ENCODE data around the gene SPRR1B.
"Not testable (repeated sequence)": the region's sequence is repeated elsewhere in the genome, so short reads cannot be mapped to it uniquely, and the experiment has no call there.

Gene SPRR1B

DNA sequence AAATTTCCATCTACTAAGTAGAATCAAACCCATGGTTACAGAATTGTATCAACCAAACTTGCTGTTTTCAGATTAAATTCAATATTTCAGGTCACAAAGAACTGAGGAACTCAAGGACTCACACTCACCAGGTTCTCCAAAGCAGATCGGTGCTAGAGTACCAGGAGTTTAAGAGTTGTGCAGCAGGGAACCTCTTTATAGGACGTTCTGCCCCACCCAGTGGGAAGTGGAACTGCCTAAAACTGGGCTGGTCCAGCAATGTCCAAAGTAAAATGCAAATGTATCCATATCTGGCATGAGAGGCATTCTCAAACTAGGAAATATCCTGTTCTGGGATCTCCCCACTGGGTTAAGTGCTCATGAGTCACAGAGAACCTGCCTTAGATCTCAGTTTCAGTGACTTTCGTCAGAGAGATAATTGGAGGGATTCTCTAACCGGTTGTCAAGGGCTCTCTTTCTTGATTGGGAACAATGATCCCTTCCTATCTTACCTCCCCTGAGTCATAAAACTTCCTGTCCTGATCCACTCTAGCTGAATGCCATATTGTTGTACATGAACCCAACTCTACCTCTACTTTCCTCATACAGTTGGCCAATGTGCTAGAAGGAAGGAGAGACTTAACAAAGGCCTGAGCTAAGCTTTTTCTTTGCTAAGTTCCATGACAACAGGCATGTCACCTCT, 10.1 kb downstream of the SPRR1B start, which contains the start of gene SPRR2D:
SPRR2D (minus strand) TSS at position 171 of the 682 bp plus-strand sequence. CDS start 774 bp downstream, outside the sequence.
- DNase-seq = no peak

DNA sequence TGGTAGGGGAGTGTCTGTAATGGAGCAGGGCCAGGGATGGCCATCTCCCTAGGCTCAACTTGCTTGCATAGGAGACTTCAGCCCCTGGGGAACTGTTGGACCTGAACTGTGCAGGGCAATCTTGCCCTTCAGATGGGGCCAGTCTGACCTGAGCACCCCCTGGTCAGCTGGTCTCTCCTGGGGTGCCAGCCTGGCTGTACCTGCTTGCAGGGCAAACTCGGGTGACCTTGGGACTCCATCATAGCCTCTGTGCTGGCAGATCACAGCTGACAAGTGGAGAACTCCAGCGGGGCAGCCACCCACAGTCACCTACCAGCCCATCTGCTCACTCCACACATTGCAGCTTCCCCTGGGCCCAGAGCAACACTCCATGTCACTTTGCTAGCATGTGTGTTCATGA, 18.2 kb downstream of the SPRR1B start:
- DNase-seq = no peak

DNA sequence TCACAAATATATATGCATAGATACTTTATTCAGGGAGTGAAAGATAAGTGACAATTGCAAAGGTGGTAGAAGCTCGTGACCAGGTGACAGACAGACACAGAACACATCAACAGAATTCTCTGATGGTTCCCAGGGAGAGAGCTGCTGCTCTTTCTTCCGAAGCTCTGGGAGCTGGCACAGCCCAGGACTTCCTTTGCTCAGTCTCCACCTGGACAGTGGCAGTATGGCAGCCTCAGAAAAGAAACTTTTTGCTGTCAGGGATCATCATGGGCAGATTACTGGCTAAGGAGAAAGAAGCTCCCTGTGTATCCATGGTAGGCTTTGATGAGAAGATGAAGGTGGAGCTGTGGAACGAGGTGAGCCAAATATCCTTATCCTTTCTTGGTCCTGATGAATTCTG, 25.1 kb downstream of the SPRR1B start:
- not testable (repeated sequence) for DNase-seq

DNA sequence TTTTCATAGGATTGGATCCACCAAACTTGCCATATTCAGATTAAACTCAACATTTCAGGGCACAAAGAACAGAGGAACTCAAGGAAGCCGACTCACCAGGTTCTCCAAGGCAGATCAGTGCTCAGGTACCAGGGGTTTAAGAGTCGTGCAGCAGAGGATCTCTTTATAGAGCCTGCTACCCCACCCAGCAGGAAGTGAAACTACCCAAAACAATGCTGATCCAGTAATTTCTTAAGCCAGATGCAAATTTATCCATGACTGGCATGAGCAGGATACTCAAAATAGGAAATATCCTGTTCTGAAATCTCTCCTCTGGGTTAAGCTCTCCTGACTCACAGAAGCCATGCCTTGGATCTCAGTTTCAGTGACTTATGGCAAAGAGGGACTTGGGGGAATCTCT, 26.4 kb downstream of the SPRR1B start, which contains the start of gene SPRR2A:
SPRR2A (minus strand) TSS at position 138 of the 400 bp plus-strand sequence. CDS start 777 bp downstream, outside the sequence.
- no peak for DNase-seq

DNA sequence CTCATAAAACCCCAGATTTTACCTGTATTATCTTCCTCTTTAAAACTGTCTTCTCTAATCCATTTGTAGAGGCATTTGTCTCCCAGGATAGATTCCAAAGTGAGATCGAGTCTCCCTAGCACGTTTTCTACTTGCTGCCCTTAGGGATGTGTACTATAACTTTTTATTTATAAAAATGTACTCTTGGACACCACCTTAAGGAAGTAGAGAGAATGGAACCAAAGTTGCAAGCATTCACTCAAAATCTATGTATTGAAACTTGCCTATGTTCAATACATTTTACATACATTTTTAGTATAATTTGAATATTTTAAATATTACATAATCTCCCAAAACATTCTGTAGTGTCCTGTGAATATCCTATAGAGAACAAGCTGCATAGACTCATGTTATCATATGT, 27.2 kb downstream of the SPRR1B start:
- no peak for DNase-seq

DNA sequence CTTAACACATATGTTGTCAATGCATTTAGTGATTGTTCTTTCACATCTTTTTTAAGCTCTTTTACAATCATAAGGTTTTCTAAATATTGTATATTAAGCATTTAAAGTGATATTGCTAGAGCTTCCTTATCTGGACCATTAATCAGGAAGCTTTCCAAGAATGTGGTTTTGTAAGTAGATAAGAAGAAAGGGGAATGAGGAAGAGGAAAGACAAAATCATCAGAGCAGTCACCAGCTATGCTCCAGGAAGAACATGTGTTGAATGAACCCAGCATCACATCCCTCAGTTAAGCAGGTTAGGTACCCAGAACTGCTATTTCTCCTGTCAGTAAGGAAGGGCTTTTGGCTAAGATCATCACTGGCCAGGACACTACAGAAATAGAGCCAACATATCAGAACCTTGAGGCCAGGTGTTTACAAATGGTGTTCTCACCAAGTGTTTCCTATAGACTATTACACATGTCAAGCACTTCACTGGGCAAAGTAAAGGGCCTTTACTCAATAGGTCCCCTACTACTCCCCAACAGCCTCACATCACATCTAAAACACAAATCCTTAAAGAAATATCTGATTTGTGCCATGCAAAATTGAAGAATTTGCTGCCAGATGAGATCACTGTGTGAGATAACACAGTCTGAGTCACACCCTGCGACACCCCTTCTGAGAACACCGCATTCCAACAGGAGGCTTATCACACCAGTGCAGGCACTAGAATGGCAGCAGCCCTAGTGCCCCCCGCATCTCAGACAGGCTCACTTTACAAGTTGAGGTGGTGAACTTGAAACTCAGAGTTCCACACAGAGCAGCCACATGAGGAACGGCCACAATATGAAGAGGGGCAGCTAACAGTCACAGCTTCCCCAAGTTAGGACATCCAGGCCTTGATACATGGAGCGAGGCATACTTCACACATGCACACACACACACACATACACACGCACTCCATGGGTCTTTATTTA, 28.1 kb downstream of the SPRR1B start:
- DNase-seq = no peak

DNA sequence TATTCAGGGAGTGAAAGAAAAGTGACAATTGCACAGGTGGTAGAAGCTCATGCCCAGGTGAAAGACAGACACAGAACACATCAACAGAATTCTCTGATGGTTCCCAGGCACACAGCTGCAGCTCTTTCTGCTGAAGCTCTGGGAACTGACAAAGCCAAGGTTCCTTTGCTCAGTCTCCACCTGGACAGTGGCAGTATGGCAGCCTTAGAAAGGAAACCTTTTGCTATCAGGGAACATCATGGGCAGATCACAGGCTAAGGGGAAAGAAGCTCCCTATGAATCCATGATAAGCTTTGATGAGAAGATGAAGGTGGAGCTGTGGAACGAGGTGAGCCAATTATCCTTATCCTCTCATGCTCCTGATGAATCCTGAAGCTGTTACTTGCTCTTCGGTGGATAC, 39.2 kb downstream of the SPRR1B start:
- no peak for DNase-seq

DNA sequence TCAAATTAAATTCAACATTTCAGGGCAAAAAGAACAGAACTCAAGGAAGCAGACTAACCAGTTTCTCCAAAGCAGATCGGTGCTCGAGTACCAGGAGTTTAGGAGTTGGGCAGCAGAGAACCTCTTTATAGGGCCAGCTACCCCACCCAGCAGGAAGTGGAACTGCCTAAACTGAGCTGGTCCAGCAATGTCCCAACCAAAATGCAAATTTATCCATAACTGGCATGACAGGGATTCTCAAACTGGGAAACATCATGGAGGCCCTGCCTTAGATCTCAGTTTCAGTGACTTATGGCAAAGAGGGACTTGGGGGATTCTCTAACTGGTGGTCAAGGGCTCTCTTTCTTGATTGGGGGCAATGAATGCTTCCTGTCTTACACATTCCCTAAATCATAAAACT, 40.5 kb downstream of the SPRR1B start, which contains the start of gene SPRR2B:
SPRR2B (minus strand) TSS at position 101 of the 400 bp plus-strand sequence. CDS start 772 bp downstream, outside the sequence.
- no peak for DNase-seq

DNA sequence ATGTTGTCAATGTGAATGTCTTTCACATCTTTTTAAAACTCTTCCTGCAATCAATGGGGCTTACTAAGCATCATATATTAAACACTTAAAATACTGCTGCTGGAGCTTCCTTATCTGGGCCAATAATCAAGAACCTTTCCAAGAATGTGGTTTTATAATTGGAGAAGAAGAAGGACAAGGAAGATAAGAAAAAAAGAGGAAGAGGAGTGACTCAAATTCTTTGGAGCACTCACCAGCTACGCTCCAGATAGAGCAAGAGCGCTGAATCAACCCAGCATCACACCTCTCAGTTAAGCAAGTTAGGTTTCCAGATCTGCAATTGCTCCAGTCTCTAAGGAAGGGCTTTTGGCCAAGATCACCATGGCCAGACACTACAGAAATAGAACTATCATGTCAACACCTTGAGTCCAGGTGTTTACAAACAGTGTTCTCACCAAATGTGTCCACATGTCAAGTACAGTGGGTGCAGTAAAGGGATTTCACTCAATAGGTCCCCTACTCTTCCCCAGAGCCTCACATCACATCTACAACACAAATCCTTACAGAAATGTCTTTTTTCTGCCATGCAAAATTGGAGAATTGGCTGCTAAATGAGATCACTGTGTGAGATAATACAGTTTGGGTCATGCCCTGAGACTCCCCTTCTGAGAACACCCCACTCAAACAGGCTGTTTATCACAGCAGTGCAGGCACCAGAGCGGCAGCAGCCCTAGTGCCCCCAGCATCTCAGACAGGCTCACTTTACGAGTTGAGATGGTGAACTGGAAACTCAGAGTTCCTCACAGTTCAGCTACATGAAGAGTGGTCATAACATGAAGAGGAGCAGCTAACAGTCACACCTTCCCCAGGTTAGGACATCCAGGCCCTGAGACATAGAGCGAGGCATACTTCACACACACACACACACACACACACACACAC, 42.1 kb downstream of the SPRR1B start:
- no peak for DNase-seq

DNA sequence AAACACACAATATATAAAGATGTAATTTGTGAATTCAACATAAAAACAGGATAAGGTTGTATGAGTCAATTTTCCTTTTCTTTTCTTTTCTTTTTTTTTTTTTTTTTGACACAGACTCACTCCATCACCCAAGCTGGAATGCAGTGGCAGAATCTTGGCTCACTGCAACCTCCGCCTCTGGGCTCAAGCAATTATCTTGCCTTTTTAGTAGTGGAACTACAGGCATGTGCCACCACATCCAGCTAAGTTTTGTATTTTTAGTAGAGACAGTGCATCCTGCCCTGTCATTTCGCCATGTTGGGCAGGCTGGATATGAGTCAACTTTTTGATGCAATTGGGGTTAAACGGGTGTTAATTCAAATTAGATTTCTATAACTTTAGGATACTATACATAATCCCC, 50.7 kb downstream of the SPRR1B start:
- no peak for DNase-seq
